MCF 10A (cell line): Measurements from ENCODE around the gene COL4A1. TPM values are rescaled to one million over a fixed set of nuclear protein-coding genes. Genes with fewer than 3 reads are reported as not detected.

Source experiments
- BruUV-seq: library from RNA; stranded (reverse); fragments of 400-500 nt; replicated peaks from 2 replicates; lab custom pipeline; 2021; lab: Mats Ljungman, UMichigan
- CTCF ChIA-PET: fragments of 300-600 bp; sonication (Branson Sonifier 250); formaldehyde crosslinking; extraction: SDS; loops from one replicate; lab custom pipeline; 2021; ENCODE audit warnings: antibody characterized with exemption, inconsistent platforms; lab: Yijun Ruan, JAX
- POLR2A ChIA-PET: fragments of 300-600, 350-650 bp; sonication (Branson Sonifier 250); formaldehyde crosslinking; extraction: SDS; loops from one replicate; lab custom pipeline; 2020; ENCODE audit warnings: antibody characterized with exemption, inconsistent platforms; lab: Yijun Ruan, JAX
- DNase-seq: peaks from one replicate; pipeline ENCODE4 v3.0.0-alpha.2; 2018; ENCODE audit not compliant: unreplicated experiment
- H3K27ac Mint-ChIP-seq: one replicate; pipeline ENCODE4 v1.8.0; 2022; ENCODE audit warnings: mild to moderate bottlenecking, low read depth, mixed read lengths; ENCODE audit not compliant: unreplicated experiment
- H3K27me3 Mint-ChIP-seq: one replicate; pipeline ENCODE4 v1.8.0; 2022; ENCODE audit warnings: mixed read lengths; ENCODE audit not compliant: insufficient read depth, unreplicated experiment
- H3K36me3 Mint-ChIP-seq: one replicate; pipeline ENCODE4 v1.8.0; 2022; ENCODE audit warnings: mild to moderate bottlenecking, moderate library complexity, mixed read lengths; ENCODE audit not compliant: insufficient read depth, unreplicated experiment
- H3K4me1 Mint-ChIP-seq: one replicate; pipeline ENCODE4 v1.8.0; 2022; ENCODE audit warnings: mixed read lengths; ENCODE audit not compliant: insufficient read depth, unreplicated experiment
- H3K4me3 Mint-ChIP-seq: one replicate; pipeline ENCODE4 v1.8.0; 2022; ENCODE audit warnings: mild to moderate bottlenecking, moderate library complexity, mixed read lengths; ENCODE audit not compliant: unreplicated experiment
- H3K9me3 Mint-ChIP-seq: one replicate; pipeline ENCODE4 v1.8.0; 2022; ENCODE audit warnings: mixed read lengths; ENCODE audit not compliant: unreplicated experiment
- CTCF ChIP-seq: fragments of 200-600 bp; IDR thresholded peaks from one replicate; pipeline ENCODE4 v1.8.0; 2022; ENCODE audit warnings: antibody characterized with exemption, mild to moderate bottlenecking; ENCODE audit not compliant: unreplicated experiment
- intact Hi-C: fragments of 100-400 bp; cut with micrococcal nuclease; formaldehyde crosslinking; loops from 2 replicates; pipeline ENCODE4 v1.14.1; 2022
- total RNA-seq: library from RNA; stranded (reverse); gene quantifications from 2 replicates; pipeline ENCODE4 v1.2.3, GENCODE V29; 2022

COL4A1 gene
- total RNA-seq, 1 experiment from 2014 or later, result 42.1 TPM

GRCh38 chr13:110129539-110130186 is 177.3 kb downstream of the COL4A1 start:
- DNase-seq, result no peak
- no peak for TF ChIP-seq CTCF
- H3K27me3 Mint-ChIP-seq, result no peaks in the 10 kb centered on the region
- intact Hi-C loops, result no loop called here
- H3K9me3 Mint-ChIP-seq, result no peaks in the 10 kb centered on the region
- H3K4me3 Mint-ChIP-seq, result no peak overlapping the region
- peaks cover 20% of the 10 kb centered on the region for H3K4me1 Mint-ChIP-seq
- CTCF ChIA-PET, result no interaction called here
- H3K27ac Mint-ChIP-seq, result no peak overlapping the region
- BruUV-seq, result no TSS peak
- no peaks in the 10 kb centered on the region for H3K36me3 Mint-ChIP-seq
- POLR2A ChIA-PET, result interaction anchor here (0.6 kb wide), 1 partner anchor 10 kb away, joined by 3 read pairs; no protein-coding TSS in a partner anchor

GRCh38 chr13:110129076-110129475 is 177.9 kb downstream of the COL4A1 start:
- CTCF ChIA-PET, result interaction anchor here (0.7 to 0.9 kb wide), 2 partner anchors 90 to 164 kb away, joined by 3 read pairs; no protein-coding TSS in a partner anchor
- POLR2A ChIA-PET, result no interaction called here
- peaks cover 20% of the 10 kb centered on the region for H3K4me1 Mint-ChIP-seq
- no peak for TF ChIP-seq CTCF
- no peak overlapping the region for H3K4me3 Mint-ChIP-seq
- intact Hi-C loops, result no loop called here
- no peak for DNase-seq
- H3K27me3 Mint-ChIP-seq, result no peaks in the 10 kb centered on the region
- no peaks in the 10 kb centered on the region for H3K9me3 Mint-ChIP-seq
- H3K27ac Mint-ChIP-seq, result no peak overlapping the region
- H3K36me3 Mint-ChIP-seq, result no peaks in the 10 kb centered on the region
- no TSS peak for BruUV-seq

GRCh38 chr13:110128546-110128945 is 178.4 kb downstream of the COL4A1 start:
- POLR2A ChIA-PET, result no interaction called here

More at GRCh38 chr13:110128546-110128945, 178.4 kb downstream of the COL4A1 start:
- no peak for TF ChIP-seq CTCF
- no peak overlapping the region for H3K27ac Mint-ChIP-seq
- H3K4me3 Mint-ChIP-seq, result no peak overlapping the region
- H3K4me1 Mint-ChIP-seq, result peaks cover 20% of the 10 kb centered on the region
- no peaks in the 10 kb centered on the region for H3K9me3 Mint-ChIP-seq
- no peaks in the 10 kb centered on the region for H3K27me3 Mint-ChIP-seq
- intact Hi-C loops, result no loop called here
- BruUV-seq, result no TSS peak
- no peak for DNase-seq
- no peaks in the 10 kb centered on the region for H3K36me3 Mint-ChIP-seq
- CTCF ChIA-PET, result interaction anchor here (0.6 to 0.9 kb wide), 3 partner anchors 91 to 1233 kb away, joined by 3 to 4 read pairs (median 3); no protein-coding TSS in a partner anchor
